Inferior parietal cortex (tissue), 1 donor: ENCODE data around the gene ESYT2.
A peak's percentile ranks its signal among the peaks of the same experiment; 100 is the strongest.
"Not testable (repeated sequence)": the region's sequence is repeated elsewhere in the genome, so short reads cannot be mapped to it uniquely, and the experiment has no call there.

Experiments
- DNase-seq: peaks from one replicate; pipeline ENCODE4 v3.0.0-alpha.2; 2016; ENCODE audit errors: extremely low spot score

The ESYT2 gene

DNA sequence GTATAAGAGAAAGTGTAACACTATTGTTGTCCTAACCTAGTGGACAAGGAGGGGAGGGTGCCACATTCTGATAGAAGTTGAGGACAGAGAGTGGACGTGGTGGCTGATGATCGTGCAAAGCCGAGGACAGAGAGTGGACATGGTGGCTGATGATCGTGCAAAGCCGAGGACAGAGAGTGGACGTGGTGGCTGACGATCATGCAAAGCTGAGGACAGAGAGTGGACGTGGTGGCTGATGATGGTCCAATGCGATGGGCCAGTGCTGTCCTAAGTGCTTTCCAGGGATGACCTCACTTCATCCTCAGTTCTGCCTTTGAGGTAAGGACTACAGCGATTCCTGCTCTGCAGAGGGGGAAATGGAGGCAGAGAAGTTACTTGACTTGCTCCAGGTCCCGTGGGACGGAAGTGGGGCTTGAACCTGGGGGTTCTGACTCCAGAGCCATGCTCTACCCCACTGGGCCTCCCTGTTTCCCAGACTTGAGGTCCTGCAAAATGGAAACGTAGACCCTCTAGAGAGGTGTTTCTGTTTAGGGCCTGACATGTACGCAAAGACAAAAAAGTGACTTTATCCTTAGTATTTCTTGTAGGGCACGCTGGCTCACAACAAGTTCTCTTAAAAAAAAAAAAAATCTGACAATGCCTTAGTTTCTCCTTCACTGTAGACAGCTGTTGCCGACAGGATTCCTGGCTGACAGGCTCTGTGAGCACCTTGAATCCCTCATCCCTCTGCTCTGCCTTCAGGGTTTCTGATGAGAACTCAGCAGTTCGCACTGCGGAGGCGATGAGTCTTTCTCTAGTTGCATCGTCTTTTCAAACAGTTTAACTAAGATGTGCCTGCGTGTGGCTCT, 104.4 kb downstream of the ESYT2 start:
- DNase-seq: no peak

DNA sequence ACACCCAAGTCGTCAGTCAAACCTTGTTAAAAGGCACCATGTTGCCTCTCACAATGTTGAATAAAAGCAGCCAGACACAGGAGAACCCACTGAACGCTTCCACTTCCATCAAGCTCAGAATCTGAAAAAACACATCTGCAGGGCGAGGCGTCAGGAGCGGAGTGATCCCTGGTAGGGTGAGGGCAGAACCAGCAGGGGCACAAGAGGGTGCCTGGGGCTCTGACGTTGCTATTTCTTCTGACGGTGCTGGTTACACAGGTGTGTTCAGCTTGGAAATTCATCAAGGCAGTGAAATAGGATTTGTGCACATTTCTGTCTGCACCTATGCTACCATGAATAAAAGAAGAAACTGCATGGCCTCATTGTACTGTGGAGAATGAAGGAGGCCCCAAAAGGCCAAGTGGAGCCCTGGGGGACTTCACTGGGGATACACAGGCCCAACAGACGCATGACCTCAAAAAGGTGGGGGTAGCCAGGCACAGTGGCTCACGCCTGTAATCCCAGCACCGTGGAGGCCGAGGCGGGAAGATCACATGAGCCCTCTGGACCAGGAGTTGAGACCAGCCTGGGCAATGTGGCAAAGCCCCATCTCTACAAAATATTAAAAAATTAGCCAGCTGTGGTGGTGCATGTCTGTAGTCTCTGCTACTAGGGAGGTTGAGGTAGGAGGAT, 105.5 kb downstream of the ESYT2 start:
- DNase-seq: no peak

DNA sequence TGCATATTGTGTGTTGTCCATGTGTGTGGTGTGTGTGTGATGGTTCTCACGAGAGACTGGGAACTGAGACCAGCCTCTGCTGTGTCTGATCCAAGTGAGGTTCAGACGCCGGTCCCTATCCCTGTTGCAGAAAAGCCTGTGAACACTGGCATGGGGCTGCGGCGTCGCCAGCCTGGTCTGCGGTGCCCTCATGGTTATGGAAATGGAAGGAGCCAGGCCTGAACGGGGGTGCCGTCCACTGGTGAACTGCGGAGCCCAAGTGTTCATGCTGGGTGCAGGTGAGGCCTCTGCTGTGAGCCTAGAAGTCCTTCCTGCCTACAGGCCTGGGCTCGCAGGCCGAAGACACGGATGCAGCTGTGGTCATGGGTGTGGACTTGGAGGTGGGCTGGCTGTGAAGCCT, 106.0 kb downstream of the ESYT2 start:
- DNase-seq: no peak

DNA sequence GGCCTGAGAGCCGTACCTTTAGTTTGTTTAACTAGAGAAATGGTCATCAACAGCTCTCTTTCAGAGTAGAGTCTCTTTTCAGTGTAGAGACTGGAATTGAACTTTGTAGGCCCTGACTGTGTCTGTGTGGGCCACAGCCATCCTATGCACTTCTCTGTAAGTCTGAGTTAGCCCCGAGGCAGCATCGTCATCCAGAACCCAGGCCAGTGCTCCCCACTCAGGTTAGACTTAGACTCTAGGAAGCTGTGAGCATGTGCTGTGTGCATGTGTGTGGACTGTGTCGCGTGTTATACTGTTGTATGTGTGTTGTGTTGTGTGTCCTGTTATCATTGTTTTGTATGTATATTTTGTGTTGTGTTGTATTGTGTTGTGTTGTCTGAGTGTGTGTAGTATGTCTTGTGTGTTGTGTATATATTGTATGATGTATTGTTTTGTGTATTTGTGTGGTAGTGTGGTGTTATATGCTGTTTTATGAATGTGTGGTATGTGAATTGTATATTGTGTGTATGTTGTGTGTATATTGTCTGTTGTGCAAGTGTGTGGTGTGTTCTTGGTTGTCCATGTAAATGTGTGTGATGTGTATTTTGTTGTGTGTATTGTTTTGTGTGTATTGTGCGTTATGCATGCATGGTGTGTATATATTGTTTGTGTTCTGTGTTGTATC, 106.6 kb downstream of the ESYT2 start:
- DNase-seq: no peak

DNA sequence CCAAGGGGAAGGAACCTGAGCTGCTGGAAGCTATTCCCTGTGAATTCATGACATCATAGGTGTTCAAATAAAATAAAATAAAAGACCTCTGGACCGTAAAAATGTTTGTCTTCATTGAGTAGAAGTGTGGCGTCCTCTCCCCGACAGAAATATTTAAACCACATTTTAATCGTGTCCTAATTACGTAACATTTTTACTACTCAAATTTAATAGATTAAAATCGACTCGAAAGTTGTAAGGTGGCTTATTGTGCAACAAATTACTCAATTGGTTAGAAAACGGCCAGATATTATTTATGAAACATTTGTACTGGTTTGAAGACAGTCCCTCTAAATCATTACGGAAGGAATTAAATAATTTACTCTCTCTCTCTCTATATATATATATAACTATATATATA, 109.2 kb downstream of the ESYT2 start:
- DNase-seq: no peak

DNA sequence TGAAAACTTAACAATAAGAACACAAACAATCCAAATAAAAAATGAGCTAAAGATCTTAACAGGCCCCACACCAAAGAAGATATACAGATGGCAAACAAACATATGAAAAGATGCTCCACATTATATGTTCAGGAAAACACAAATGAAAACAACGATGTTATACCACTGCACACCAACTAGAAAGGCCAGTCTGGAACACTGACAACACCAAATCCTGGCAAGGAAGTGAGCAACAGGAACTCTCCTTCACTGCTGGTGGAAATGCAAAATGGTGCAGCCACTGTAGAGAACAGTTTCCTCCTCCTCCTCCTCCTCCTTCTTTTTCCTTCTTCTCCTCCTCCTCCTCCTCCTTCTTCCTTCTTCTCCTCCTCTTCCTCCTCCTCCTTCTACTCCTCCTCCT, 112.5 kb downstream of the ESYT2 start:
- no peak for DNase-seq

DNA sequence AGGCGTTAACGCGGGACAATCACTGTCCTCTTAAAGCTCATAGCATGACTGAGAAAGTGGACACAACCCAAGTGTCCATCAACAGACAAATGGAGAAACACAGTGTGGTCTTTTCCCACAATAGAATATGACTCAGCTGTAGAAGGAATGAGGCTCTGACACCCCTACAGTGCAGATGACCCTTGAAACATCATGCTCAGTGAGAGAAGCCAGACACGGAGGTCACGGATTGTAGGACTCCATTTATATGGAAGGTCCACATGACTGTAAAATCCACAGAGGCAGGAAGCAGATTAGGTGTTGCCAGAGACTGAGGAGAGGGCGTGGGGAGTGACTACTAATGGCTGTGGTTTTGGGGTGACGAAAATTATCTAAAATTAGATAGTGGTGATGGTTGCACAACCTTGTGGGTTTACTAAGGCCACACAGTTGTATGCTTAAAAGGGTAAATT, 118.6 kb downstream of the ESYT2 start:
- no peak for DNase-seq

DNA sequence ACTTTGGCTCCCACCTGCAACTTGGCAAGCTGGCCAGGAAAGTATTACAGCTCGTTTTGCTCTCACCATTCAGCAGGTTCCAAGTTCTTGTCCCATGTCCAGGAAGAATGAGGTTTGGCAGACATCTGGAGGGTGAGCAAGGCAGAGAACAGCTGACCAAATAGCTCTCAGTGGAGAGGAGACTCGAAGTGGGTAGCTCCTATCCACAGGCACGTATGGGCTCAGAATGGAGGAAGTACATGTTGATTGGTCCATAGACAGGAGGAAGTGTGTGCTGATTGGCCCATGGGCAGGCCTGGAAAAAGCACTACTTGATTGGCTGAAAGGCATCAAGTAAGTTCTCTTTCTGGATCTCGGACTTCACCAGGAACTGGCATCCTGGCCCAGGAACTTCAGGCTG, 121.7 kb downstream of the ESYT2 start:
- DNase-seq: no peak

DNA sequence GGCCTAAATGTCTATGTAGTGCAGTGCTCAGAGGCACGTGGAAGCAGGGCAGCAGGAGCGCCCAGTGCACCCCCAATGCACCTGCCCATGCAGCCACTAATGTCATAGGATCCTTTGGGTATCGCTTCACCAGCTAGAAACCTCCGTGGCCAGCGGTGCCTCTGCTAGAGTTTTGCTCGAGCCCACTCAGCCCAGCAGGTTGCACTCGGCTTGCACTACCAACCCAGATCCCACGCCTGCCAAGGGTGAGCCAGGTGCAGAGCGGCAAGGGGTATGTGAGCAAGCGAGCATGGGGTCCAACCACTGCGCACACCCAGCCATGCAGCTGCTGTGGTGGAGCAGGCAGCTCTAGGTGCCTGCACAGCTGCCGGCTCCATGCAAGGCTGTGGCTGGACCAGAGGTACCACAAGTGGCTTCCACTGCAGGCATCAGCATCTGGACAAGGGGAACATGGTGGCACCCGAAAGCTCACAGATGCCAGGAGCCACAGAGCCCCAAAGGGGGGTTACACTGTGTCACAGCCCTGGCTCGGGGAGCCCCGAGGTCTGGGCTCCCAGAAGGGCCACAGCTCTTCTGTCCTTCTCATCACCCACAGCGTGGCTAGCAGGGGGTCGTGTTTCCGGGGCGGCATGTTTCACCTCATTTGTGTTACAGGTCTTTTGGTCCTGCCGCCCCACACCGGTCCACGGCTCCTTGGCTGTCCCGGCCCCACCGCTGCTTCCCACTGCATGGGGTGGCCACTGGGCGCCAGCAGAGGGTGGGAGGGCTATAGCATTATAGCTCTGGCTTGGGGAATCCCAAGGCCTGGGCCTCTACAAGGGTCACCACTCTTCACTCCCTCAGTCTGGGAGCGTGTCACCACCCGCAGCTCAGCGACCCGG, 122.4 kb downstream of the ESYT2 start:
- no peak for DNase-seq

DNA sequence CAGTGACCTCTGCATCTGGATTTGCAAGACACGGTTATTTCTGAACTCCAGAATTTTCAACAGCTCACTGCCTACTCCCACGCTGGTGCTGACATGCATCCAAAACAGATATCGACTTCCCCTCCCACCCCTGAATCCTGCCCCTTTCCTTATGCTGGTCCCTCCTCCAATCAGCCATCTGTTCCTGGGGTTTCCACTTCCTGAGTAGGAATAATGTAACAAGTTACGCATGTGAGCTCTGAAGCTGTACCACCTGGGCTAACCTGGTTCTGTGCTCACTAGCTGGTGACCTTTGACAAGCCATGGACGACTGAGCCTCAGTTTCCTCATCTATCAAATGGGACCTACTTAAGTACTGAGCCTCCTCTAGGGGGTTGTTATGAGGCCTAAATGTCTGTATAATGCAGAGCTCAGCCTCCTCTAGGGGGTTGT, 123.0 kb downstream of the ESYT2 start:
- no peak for DNase-seq

DNA sequence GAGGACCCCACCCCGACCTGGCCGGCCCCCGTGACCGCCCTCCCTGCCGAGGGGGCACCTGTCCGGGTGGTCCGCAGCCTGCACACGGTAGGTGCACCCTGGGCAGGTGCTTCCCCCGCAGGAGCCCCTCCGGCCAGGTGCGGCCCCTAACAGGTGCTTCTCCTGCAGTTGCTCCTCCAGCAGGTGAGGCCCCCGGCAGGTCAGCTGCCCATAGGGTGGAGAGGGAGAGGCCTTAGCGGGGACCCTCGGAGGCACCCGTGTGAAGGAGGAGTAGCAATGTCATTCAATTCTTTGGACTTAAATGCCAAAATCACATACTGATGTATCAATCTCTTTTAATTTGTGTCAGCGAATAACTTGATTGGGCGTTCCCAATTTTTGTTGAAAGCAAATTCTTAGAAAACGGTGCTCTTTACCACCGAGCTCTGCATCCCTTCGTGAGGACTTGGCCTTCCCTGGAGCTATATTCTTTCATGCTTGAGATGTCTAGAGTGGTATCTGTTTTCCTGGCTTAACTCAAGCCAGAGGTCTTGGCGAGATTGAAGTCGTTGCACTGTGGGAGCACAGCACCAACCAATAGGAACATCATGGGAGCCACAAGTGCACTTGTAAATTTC, 124.0 kb downstream of the ESYT2 start:
- DNase-seq: no peak

DNA sequence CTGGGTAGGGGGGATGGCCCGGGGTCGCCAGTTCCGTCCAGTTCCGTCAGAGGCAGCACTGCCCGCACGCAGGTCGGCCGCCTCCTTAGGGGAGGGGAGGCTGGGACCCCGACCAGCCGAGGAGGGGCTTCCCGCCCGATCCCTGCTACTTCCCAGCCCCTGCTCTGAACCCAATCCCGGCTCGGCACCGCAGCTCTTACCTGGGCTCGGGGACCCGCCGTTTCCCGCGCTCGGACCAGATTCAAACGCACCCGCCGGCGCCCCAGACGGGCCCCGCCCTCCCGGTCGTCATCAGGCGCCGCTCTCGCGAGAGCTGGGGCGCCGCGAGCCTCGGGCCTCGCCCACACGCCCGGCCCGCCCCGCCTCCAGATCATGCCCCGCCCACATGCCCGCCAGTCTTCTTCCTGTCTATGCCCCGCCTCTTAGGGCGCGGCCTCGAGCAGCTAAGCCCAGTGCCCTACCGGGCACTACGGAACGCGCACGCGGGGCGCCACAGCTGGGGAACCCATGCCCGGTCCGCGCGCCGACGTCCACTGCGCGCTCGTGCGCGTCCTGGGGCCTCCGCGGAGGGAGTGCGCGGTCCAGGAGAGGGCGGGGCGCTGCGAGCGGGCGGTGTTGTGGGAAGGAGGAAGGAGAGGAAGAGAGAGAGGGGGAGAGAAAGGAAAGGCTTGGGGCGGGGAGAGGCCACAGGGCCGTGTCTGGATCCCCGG, 124.6 kb downstream of the ESYT2 start, which contains the start of gene NCAPG2:
NCAPG2 (minus strand) TSS at position 281 of the 710 bp plus-strand sequence. CDS start 2,905 bp downstream, outside the sequence.
- peak; percentile 95 for DNase-seq

DNA sequence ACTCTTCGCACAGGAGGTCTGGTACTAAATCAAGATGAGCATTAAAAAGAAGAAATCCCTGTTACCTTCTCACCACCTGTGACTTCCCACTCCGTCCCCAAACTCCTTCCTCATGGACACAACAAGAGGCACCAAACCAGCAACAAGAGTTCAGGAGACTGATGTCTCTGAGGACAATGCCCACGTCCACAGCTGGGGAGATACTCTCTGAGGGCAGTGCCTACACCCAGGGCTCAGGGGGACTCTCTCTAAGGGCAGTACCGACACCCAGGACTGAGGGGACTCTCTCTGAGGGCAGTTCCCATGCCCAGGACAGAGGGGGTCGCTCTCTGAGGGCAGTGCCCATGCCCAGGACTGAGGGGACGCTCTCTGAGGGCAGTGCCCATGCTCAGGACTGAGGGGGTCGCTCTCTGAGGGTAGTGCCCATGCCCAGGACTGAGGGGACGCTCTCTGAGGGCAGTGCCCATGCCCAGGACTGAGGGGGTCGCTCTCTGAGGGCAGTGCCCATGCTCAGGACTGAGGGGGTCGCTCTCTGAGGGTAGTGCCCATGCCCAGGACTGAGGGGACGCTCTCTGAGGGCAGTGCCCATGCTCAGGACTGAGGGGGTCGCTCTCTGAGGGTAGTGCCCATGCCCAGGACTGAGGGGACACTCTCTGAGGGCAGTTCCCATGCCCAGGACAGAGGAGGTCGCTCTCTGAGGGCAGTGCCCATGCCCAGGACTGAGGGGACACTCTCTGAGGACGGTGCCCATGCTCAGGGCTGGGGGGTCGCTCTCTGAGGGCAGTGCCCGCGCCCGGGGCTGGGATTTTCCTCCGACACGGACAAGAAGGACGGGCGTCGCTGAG, 125.4 kb downstream of the ESYT2 start:
- not testable (repeated sequence) for DNase-seq

DNA sequence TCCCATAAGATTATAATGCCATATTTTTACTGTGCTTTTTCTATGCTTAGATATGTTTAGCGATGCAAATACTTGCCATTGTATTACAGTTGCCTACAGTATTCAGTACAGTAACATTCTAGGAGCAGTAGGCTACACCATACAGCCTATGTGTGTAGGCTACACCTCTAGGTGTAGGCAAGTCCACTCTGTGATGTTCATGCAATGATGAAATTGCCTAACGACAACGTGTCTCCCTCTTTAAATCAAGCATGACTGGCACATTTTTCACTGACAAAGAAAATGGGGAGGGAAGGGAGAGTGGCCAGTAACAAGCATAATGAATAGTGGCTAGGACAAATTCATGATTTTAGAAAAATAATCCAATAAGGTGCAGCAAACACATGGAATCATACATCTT, 126.4 kb downstream of the ESYT2 start:
- no peak for DNase-seq

DNA sequence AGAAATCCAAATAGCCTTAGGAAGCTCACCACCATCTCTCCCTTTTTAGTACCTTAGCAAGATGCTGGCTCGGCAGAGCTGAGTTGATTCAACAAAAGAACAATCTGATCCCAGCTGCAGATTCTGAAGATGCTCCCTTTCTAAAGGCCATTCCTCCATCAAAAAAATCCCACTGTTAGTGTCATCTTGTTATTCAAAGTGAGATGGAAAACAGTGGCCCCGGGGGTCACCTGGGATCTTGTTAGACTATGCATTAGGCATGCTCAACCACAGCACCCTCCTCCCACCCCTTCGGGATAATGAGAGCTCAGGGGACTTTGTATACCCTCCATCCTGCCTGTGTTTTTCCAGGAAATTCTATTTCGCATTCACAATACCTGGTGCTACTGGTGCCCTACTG, 127.1 kb downstream of the ESYT2 start:
- DNase-seq: no peak

DNA sequence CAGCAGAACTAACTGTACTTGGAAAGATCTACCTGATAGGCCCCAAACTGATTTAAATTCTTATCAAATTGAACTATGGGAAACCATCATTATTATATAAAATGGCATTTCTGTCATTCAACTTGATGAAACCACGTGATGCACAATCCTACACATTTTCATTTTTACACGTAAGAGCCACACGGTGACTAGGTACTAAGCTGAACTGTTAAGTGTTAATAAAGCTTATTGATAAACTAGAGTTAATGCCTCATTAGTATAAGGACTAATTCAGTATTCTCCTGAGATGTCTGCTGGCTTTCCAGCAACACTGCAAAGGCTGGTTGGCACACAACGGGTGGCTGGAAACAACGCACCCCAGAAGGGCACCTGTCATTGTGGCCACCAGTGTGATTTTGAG, 129.3 kb downstream of the ESYT2 start:
- DNase-seq: no peak

DNA sequence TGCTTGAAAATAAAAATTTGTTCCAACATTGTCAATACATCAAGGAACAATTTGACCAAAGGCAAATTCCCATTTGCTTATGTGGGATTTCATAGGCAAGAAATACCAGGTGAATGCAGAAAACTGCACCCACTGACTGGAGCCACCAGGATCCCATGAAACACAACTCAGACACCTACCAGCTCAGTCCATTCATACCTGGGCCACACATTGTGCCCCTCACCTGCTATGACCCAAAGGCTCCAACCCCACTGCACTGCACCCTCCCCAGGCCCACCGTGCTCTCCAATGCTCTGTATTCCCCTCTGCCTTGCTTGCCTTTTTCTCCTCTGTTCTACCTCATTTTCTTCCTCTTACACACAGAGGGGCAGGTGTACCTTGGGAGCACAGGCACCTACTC, 130.0 kb downstream of the ESYT2 start:
- DNase-seq: no peak

DNA sequence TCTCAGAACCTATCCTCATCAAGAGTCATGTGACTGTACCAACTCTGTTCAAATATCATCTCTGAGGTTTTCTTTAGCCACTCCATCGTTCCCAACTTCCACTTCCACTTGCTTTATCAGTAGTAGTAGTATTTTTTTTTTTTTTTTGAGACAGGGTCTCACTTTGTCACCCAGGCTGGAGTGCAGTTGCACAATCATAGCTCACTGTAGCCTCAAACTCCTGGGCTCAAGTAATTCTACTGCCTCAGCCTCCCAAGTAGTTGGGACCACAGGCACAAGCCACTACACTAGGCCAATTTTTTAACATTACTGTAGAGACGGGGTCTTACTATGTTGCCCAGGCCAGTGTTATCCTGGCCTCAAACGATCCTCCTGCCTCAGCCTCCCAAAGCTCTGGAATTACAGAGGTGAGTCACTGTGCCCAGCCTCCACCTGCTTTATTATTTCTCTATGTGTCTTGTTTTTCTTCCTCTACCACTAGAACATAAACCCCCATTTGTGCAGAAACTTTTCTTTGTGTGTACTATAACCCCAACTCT, 130.6 kb downstream of the ESYT2 start:
- DNase-seq: no peak

DNA sequence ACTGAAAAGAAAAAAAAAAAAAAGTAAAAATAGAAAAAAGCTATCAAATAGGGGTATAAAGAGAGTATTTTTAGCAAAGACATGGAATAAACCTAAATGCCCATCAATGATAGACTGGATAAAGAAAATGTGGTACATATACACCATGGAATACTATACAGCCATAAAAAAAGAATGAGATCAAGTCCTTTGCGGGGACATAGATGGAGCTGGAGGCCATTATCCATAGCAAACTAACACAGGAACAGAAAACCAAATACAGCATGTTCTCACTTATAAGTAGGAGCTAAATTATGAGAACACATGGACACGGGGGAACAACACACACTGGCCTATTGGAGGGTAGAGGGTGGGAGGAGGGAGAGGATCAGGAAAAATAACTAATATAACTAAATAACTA, 131.7 kb downstream of the ESYT2 start:
- DNase-seq: not testable (repeated sequence)
